Astrocyte (in vitro differentiated cells and primary cell): ENCODE results near the gene ZNF622. TPM values are rescaled to one million over a fixed set of nuclear protein-coding genes. Genes with fewer than 3 reads are reported as not detected.

Source experiments
- DNase-seq: peaks from one replicate; pipeline ENCODE4 v3.0.0-alpha.2; 2010; ENCODE audit warnings: low read depth
- FAIRE-seq: peaks from 2 replicates; lab custom pipeline; 2011; peaks lifted over from hg19 to GRCh38; lab: Jason Lieb, UNC
- H2AFZ ChIP-seq: 2 replicates; pipeline ENCODE4 v1.6.0; 2012; ENCODE audit warnings: low read depth, low read length, inconsistent platforms
- H3K27ac ChIP-seq: 2 replicates; pipeline ENCODE4 v1.5.1; 2011; ENCODE audit warnings: low read depth, low read length, inconsistent platforms
- H3K27me3 ChIP-seq: 2 replicates; pipeline ENCODE4 v1.6.0; 2011; ENCODE audit warnings: low read length, inconsistent platforms; ENCODE audit not compliant: insufficient read depth
- H3K36me3 ChIP-seq: 2 replicates; pipeline ENCODE4 v1.5.1; 2011; ENCODE audit warnings: low read length, inconsistent platforms; ENCODE audit not compliant: insufficient read depth
- H3K4me1 ChIP-seq: 2 replicates; pipeline ENCODE4 v1.5.1; 2011; ENCODE audit warnings: low read length, inconsistent platforms; ENCODE audit not compliant: insufficient read depth
- H3K4me2 ChIP-seq: 2 replicates; pipeline ENCODE4 v1.6.0; 2012; ENCODE audit warnings: low read length, inconsistent platforms
- H3K4me3 ChIP-seq: 2 replicates; pipeline ENCODE4 v1.5.1; 2011; ENCODE audit warnings: low read depth, mild to moderate bottlenecking, low read length, inconsistent platforms; ENCODE audit not compliant: insufficient read depth
- H3K79me2 ChIP-seq: 2 replicates; pipeline ENCODE4 v1.6.0; 2012; ENCODE audit warnings: mild to moderate bottlenecking, low read length, inconsistent platforms; ENCODE audit not compliant: insufficient read depth
- H3K9ac ChIP-seq: 2 replicates; pipeline ENCODE4 v1.6.0; 2012; ENCODE audit warnings: mild to moderate bottlenecking, low read length, inconsistent platforms
- H3K9me3 ChIP-seq: 2 replicates; pipeline ENCODE4 v1.5.1; 2012; ENCODE audit warnings: low read depth, mild to moderate bottlenecking, low read length, inconsistent platforms; ENCODE audit not compliant: insufficient read depth
- H4K20me1 ChIP-seq: 2 replicates; pipeline ENCODE4 v1.6.0; 2012; ENCODE audit warnings: low read length, inconsistent platforms; ENCODE audit not compliant: insufficient read depth
- H3K27ac Mint-ChIP-seq: one replicate; pipeline ENCODE4 v1.8.0; 2021; ENCODE audit warnings: mild to moderate bottlenecking, mixed read lengths; ENCODE audit not compliant: unreplicated experiment
- H3K27me3 Mint-ChIP-seq: one replicate; pipeline ENCODE4 v1.8.0; 2021; ENCODE audit warnings: low read depth, mixed read lengths; ENCODE audit not compliant: unreplicated experiment
- H3K36me3 Mint-ChIP-seq: one replicate; pipeline ENCODE4 v1.8.0; 2021; ENCODE audit warnings: low read depth, mixed read lengths; ENCODE audit not compliant: unreplicated experiment
- H3K4me1 Mint-ChIP-seq: one replicate; pipeline ENCODE4 v1.8.0; 2021; ENCODE audit warnings: low read depth, mixed read lengths; ENCODE audit not compliant: unreplicated experiment
- H3K4me3 Mint-ChIP-seq: one replicate; pipeline ENCODE4 v1.8.0; 2021; ENCODE audit warnings: mild to moderate bottlenecking, moderate library complexity, mixed read lengths; ENCODE audit not compliant: unreplicated experiment
- H3K9me3 Mint-ChIP-seq: one replicate; pipeline ENCODE4 v1.8.0; 2021; ENCODE audit warnings: mild to moderate bottlenecking, mixed read lengths; ENCODE audit not compliant: unreplicated experiment
- EZH2 ChIP-seq: IDR thresholded peaks from 2 replicates; pipeline ENCODE4 v1.6.1; 2012; ENCODE audit warnings: mild to moderate bottlenecking, low read length, inconsistent platforms; ENCODE audit not compliant: insufficient read depth
- total RNA-seq: library from RNA; stranded (reverse); gene quantifications from 2 replicates; pipeline ENCODE4 v1.2.1, GENCODE V29; 2021
- TF ChIP-seq, protein P1 (sequence below): IDR thresholded peaks from 2 replicates; pipeline ENCODE4 v1.5.1; 2011; ENCODE audit warnings: low read depth, mild to moderate bottlenecking, inconsistent platforms, low read length, moderate library complexity; ENCODE audit not compliant: insufficient read depth

Gene ZNF622
- total RNA-seq, 1 donor from 2014 or later, result 56.4 TPM

DNA sequence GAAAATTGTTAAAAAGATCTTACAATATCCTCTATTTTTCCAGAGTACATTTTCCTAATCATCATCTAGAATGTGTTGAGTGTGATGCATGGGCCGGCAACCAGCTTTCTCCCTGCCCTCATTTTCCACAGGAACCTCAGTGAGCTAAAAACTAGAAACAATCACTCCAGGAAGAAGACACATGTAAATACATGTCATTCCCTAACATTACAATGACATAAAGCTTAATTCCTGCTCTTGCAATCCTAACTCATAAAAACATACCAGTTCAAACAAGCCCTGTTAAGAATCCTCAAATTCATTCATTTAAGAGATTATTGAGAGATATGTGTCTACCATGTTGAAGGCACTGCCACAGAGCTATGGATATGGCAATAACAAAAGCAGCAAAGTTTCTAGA, 18.5 kb upstream of the ZNF622 start:
- Mint-ChIP-seq H3K27ac (no peak overlapping the region), H3K27me3 (peaks cover 7% of the 10 kb centered on the region), H3K36me3 (no peaks in the 10 kb centered on the region), H3K9me3 (peaks cover 1% of the 10 kb centered on the region), H3K4me3 (no peak overlapping the region), H3K4me1 (peaks cover 4% of the 10 kb centered on the region)
- Histone ChIP-seq H3K4me2 (no peak overlapping the region), H3K27me3 (peaks cover 4% of the 10 kb centered on the region), H3K27ac (no peak overlapping the region), H3K9me3 (no peaks in the 10 kb centered on the region), H3K36me3 (no peaks in the 10 kb centered on the region), H4K20me1 (no peaks in the 10 kb centered on the region), H3K4me3 (no peak overlapping the region), H2AFZ (no peak overlapping the region), H3K9ac (no peak overlapping the region), H3K4me1 (no peaks in the 10 kb centered on the region), H3K79me2 (no peaks in the 10 kb centered on the region)
- FAIRE-seq (no peak), DNase-seq (no peak)
- TF ChIP-seq, protein P1, sequence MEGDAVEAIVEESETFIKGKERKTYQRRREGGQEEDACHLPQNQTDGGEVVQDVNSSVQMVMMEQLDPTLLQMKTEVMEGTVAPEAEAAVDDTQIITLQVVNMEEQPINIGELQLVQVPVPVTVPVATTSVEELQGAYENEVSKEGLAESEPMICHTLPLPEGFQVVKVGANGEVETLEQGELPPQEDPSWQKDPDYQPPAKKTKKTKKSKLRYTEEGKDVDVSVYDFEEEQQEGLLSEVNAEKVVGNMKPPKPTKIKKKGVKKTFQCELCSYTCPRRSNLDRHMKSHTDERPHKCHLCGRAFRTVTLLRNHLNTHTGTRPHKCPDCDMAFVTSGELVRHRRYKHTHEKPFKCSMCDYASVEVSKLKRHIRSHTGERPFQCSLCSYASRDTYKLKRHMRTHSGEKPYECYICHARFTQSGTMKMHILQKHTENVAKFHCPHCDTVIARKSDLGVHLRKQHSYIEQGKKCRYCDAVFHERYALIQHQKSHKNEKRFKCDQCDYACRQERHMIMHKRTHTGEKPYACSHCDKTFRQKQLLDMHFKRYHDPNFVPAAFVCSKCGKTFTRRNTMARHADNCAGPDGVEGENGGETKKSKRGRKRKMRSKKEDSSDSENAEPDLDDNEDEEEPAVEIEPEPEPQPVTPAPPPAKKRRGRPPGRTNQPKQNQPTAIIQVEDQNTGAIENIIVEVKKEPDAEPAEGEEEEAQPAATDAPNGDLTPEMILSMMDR, result no peak

DNA sequence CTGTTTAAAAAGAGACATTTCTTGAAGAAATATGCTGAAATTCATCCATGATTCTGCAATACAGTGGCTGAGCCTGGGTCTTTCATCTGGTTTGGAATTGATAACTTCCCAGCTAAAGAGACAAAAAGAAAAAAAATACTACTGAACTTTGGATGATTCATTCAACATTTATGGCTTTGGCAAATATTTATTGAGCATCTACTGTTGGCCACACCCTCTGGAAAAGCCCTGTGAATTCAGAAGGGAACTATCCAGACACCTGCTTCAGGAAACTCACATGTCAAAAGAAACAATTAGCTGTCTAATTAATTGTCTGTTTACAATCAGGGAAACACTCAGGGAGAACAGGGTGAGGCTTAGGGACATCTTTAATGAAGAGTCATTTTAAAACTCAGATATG, 17.8 kb upstream of the ZNF622 start:
- no peak overlapping the region for H2AFZ ChIP-seq
- no peak for FAIRE-seq
- no peaks in the 10 kb centered on the region for H3K36me3 ChIP-seq
- no peak overlapping the region for H3K4me3 ChIP-seq
- no peaks in the 10 kb centered on the region for H4K20me1 ChIP-seq
- no peak overlapping the region for H3K27ac Mint-ChIP-seq
- H3K9me3 ChIP-seq, result no peaks in the 10 kb centered on the region
- H3K4me1 Mint-ChIP-seq, result peaks cover 4% of the 10 kb centered on the region
- no peak overlapping the region for H3K4me2 ChIP-seq
- DNase-seq, result no peak
- H3K9me3 Mint-ChIP-seq, result peaks cover 1% of the 10 kb centered on the region
- TF ChIP-seq, protein P1, result no peak
- no peak for TF ChIP-seq EZH2
- H3K27me3 Mint-ChIP-seq, result peaks cover 7% of the 10 kb centered on the region
- H3K36me3 Mint-ChIP-seq, result no peaks in the 10 kb centered on the region
- H3K9ac ChIP-seq, result no peak overlapping the region
- H3K79me2 ChIP-seq, result no peaks in the 10 kb centered on the region
- no peaks in the 10 kb centered on the region for H3K4me1 ChIP-seq
- no peak overlapping the region for H3K4me3 Mint-ChIP-seq
- H3K27ac ChIP-seq, result no peak overlapping the region
- H3K27me3 ChIP-seq, result peaks cover 4% of the 10 kb centered on the region

DNA sequence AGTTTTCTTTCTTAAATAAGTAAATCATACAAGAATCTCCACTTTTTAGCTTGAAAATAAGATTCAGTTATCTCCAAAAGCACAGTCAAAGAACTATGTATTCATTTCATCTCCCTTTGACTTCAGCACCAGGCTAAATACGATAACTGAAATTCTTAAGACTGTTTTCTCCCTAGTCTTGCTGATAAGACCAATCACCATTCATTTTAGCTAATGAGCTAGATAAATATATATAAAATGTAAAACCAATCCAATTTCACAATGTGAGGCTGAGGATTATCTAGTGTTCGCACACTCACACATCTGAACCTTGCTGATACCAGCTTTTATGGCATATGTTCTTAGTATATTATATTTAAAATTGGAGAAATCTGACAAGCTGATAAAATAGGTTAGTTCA, 17.3 kb upstream of the ZNF622 start:
- H3K9me3 Mint-ChIP-seq, result peaks cover 1% of the 10 kb centered on the region
- Histone ChIP-seq H3K79me2 (no peaks in the 10 kb centered on the region), H4K20me1 (no peaks in the 10 kb centered on the region), H3K27ac (no peak overlapping the region), H3K4me1 (no peaks in the 10 kb centered on the region), H3K4me2 (no peak overlapping the region), H3K9me3 (no peaks in the 10 kb centered on the region), H2AFZ (no peak overlapping the region), H3K36me3 (no peaks in the 10 kb centered on the region), H3K4me3 (no peak overlapping the region), H3K9ac (no peak overlapping the region), H3K27me3 (peaks cover 4% of the 10 kb centered on the region)
- no peaks in the 10 kb centered on the region for H3K36me3 Mint-ChIP-seq
- peaks cover 4% of the 10 kb centered on the region for H3K27me3 Mint-ChIP-seq
- FAIRE-seq (no peak), DNase-seq (no peak)
- no peak for TF ChIP-seq EZH2
- TF ChIP-seq, protein P1, result no peak
- H3K4me3 Mint-ChIP-seq, result no peak overlapping the region
- peaks cover 4% of the 10 kb centered on the region for H3K4me1 Mint-ChIP-seq
- no peak overlapping the region for H3K27ac Mint-ChIP-seq
